HepG2 (cell line): Measurements from ENCODE around the gene AKAP8L. TPM values are rescaled to one million over a fixed set of nuclear protein-coding genes. Genes with fewer than 3 reads are reported as not detected.

Experiments
- ASH2L ChIP-seq: fragments of 300-600, 200-600 bp; sonication (generic); IDR thresholded peaks from 2 replicates; pipeline ENCODE4 v1.7.0; 2017; ENCODE audit warnings: low read depth, mild to moderate bottlenecking, moderate library complexity, mixed read lengths, low read length; ENCODE audit not compliant: insufficient read length
- CHD2 ChIP-seq: IDR thresholded peaks from 2 replicates; pipeline ENCODE4 v1.6.1; 2011; ENCODE audit warnings: low read depth, low read length, improper control_type of control experiment
- DNMT1 ChIP-seq: sonication (generic); formaldehyde crosslinking; IDR thresholded peaks from 2 replicates; pipeline ENCODE4 v1.5.1; 2020; ENCODE audit warnings: mild to moderate bottlenecking, missing genetic modification reagents
- FOXA1 ChIP-seq, 2 experiments: fragments of 450-650 bp in 1 of 2; sonication (generic) in 1 of 2; formaldehyde crosslinking in 1 of 2; IDR thresholded peaks; 2 replicates each; pipeline versions ENCODE4 v1.4.0 to v1.6.1; 2016 to 2020; ENCODE audit warnings: missing genetic modification reagents in 1 of 2
- FOXA3 ChIP-seq: IDR thresholded peaks from 2 replicates; pipeline ENCODE4 v1.6.1; 2016; ENCODE audit warnings: missing genetic modification reagents, missing compliant biosample characterization
- FOXC1 ChIP-seq: sonication (generic); formaldehyde crosslinking; IDR thresholded peaks from 2 replicates; pipeline ENCODE4 v1.8.0; 2022; ENCODE audit warnings: mild to moderate bottlenecking, missing genetic modification reagents, borderline replicate concordance
- FOXO1 ChIP-seq: sonication (generic); formaldehyde crosslinking; IDR thresholded peaks from 2 replicates; pipeline ENCODE4 v1.4.0; 2020; ENCODE audit warnings: missing genetic modification reagents
- GPN1 ChIP-seq: sonication (generic); formaldehyde crosslinking; IDR thresholded peaks from 2 replicates; pipeline ENCODE4 v1.5.1; 2020; ENCODE audit warnings: missing genetic modification reagents, borderline replicate concordance
- HMG20A ChIP-seq: IDR thresholded peaks from 2 replicates; pipeline ENCODE4 v1.6.1; 2016; ENCODE audit warnings: borderline replicate concordance
- PPARG ChIP-seq: conservative IDR thresholded peaks from 2 replicates; pipeline ENCODE4 v1.6.1; 2016; ENCODE audit warnings: missing biosample characterization, missing genetic modification reagents
- RORA ChIP-seq: sonication (generic); formaldehyde crosslinking; IDR thresholded peaks from 2 replicates; pipeline ENCODE4 v1.5.0; 2020; ENCODE audit warnings: mild to moderate bottlenecking, missing genetic modification reagents, moderate library complexity
- SP5 ChIP-seq: IDR thresholded peaks from 2 replicates; pipeline ENCODE4 v1.6.1; 2016; ENCODE audit warnings: low read depth, borderline replicate concordance
- SUZ12 ChIP-seq: fragments of 150-350 bp; IDR thresholded peaks from 2 replicates; pipeline ENCODE4 v1.6.1; 2014; ENCODE audit warnings: low read depth, low read length
- TCF12 ChIP-seq, 2 experiments: fragments of 450-650 bp in 1 of 2; sonication (generic) in 1 of 2; formaldehyde crosslinking in 1 of 2; IDR thresholded peaks; 2 replicates each; pipeline versions ENCODE4 v1.6.1 to v1.8.0; 2017 to 2022; ENCODE audit warnings: antibody characterized with exemption in 1 of 2, mild to moderate bottlenecking in 1 of 2, missing genetic modification reagents in 1 of 2, moderate library complexity in 1 of 2
- WIZ ChIP-seq: sonication (generic); formaldehyde crosslinking; IDR thresholded peaks from 2 replicates; pipeline ENCODE4 v1.5.1; 2020; ENCODE audit warnings: mild to moderate bottlenecking, missing genetic modification reagents
- ZBTB21 ChIP-seq: sonication (generic); formaldehyde crosslinking; IDR thresholded peaks from 2 replicates; pipeline ENCODE4 v1.4.0; 2020; ENCODE audit warnings: missing genetic modification reagents
- ZFP82 ChIP-seq: sonication (generic); formaldehyde crosslinking; IDR thresholded peaks from 2 replicates; pipeline ENCODE4 v1.5.1; 2020; ENCODE audit warnings: mild to moderate bottlenecking, missing genetic modification reagents, borderline replicate concordance
- ZNF569 ChIP-seq: sonication (generic); formaldehyde crosslinking; IDR thresholded peaks from 2 replicates; pipeline ENCODE4 v1.5.0; 2020; ENCODE audit warnings: mild to moderate bottlenecking, missing genetic modification reagents, moderate library complexity, borderline replicate concordance
- ZNF737 ChIP-seq: sonication (generic); formaldehyde crosslinking; IDR thresholded peaks from 2 replicates; pipeline ENCODE4 v1.5.0; 2020; ENCODE audit warnings: missing genetic modification reagents, mild to moderate bottlenecking, borderline replicate concordance
- ZNF83 ChIP-seq: sonication (generic); formaldehyde crosslinking; IDR thresholded peaks from 2 replicates; pipeline ENCODE4 v1.4.0; 2020; ENCODE audit warnings: missing genetic modification reagents, mild to moderate bottlenecking, borderline replicate concordance
- polyA plus RNA-seq, 8 experiments: library from polyadenylated mRNA; depleted of rRNA in 3 of 8; stranded (reverse) in 7 of 8; unstranded in 1 of 8; fragments of >200 nt; fragmentation: Illumina TruSeq in 4 of 8; extraction: Trizol in 4 of 8; gene quantifications; 2 replicates each; pipeline versions ENCODE4 v1.2.1 to v1.2.3, GENCODE V29; 2011 to 2016; ENCODE audit warnings: low read depth in 4 of 8, missing spikeins in 1 of 8, mixed read lengths in 1 of 8; ENCODE audit not compliant: insufficient read depth in 1 of 8
- total RNA-seq, 5 experiments: library from RNA; depleted of rRNA; stranded (reverse); fragments of >200 nt; fragmentation: Illumina TruSeq; extraction: Trizol; gene quantifications; 2 replicates each; pipeline ENCODE4 v1.2.3, GENCODE V29; 2016; ENCODE audit warnings: low read depth in 1 of 5
- TF ChIP-seq, protein P1 (sequence below): sonication (generic); formaldehyde crosslinking; IDR thresholded peaks from 2 replicates; pipeline ENCODE4 v1.9.0; 2021; ENCODE audit warnings: missing genetic modification reagents, borderline replicate concordance
- TF ChIP-seq, protein P2 (sequence below): IDR thresholded peaks from 2 replicates; pipeline ENCODE4 v1.6.1; 2018; ENCODE audit warnings: missing genetic modification reagents, mild to moderate bottlenecking, missing compliant biosample characterization
- TF ChIP-seq, protein P3 (sequence below): IDR thresholded peaks from 2 replicates; pipeline ENCODE4 v1.6.1; 2016; ENCODE audit warnings: missing compliant biosample characterization, missing genetic modification reagents, borderline replicate concordance
- TF ChIP-seq, protein P4 (sequence below): IDR thresholded peaks from 2 replicates; pipeline ENCODE4 v1.6.1; 2016; ENCODE audit warnings: mild to moderate bottlenecking, missing biosample characterization, missing genetic modification reagents

Gene AKAP8L
- total and polyA plus RNA-seq, 2 of the 13 experiments (the other 11 are each of a cell fraction or from before 2014, with no cell fraction given), result 48.2 to 49.6 TPM

DNA sequence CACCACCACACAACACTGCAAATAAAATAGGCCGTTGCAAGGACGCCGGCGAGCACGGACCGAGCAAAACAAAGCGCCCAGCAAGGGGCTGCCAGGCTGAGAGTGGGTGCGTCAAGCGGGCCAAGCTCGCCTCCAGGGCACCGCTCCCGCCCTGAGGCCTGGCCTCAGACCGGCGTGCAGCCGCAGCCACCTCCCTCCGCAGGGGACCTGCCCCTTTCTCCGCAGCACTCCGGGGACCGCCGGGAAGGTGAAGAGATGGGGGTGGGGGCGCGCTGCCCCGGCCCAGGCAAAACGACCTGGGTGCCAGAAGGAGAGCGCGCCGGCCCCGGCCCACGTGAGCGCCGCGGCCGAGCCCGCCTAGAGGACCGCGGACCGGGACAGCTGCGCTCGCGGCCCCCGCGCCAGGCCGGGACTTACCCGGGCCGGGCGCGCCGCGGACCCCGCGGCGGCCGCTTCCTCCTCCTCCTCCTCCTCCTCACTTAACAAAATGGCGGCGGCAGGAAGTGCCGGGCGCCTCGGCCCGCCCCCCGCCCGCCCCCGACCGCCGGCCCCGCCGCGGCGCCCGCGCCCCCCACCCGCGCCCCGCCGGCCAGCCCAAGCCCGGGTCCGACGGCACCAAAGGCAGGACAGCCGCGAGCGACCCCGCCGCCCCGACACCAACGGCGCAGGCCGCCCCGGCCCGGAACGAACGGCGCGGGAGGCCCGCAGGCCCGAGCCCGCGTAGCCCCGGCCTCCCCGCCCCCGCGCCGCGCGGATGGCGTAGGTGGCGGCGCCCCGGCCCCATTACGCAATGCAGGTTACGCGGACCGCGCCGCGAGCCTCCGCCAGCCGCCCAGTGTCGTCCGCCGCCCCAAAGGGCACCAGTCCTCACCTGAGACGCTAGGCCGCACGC lies 87.1 kb downstream of the AKAP8L start (continued):
- TF ChIP-seq, protein P1, sequence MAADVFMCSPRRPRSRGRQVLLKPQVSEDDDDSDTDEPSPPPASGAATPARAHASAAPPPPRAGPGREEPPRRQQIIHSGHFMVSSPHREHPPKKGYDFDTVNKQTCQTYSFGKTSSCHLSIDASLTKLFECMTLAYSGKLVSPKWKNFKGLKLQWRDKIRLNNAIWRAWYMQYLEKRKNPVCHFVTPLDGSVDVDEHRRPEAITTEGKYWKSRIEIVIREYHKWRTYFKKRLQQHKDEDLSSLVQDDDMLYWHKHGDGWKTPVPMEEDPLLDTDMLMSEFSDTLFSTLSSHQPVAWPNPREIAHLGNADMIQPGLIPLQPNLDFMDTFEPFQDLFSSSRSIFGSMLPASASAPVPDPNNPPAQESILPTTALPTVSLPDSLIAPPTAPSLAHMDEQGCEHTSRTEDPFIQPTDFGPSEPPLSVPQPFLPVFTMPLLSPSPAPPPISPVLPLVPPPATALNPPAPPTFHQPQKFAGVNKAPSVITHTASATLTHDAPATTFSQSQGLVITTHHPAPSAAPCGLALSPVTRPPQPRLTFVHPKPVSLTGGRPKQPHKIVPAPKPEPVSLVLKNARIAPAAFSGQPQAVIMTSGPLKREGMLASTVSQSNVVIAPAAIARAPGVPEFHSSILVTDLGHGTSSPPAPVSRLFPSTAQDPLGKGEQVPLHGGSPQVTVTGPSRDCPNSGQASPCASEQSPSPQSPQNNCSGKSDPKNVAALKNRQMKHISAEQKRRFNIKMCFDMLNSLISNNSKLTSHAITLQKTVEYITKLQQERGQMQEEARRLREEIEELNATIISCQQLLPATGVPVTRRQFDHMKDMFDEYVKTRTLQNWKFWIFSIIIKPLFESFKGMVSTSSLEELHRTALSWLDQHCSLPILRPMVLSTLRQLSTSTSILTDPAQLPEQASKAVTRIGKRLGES (CRISPR knock-in tag), result no peak
- TF ChIP-seq FOXA3 (CRISPR knock-in tag) (no peak), RORA (CRISPR knock-in tag) (no peak), CHD2 (no peak), ZNF737 (no peak), TCF12 (IDR thresholded peaks at IDR 0.05) (no peak), TCF12 (CRISPR knock-in tag; IDR thresholded peaks at IDR 0.05) (no peak), FOXC1 (CRISPR knock-in tag) (no peak), ZFP82 (CRISPR knock-in tag) (peak; percentile 42; the same call in 1 of the 2 replicates), SP5 (CRISPR knock-in tag) (no peak), ZBTB21 (CRISPR knock-in tag) (no peak), SUZ12 (no peak), FOXO1 (CRISPR knock-in tag) (0 out of 2 replicates have a peak, but pooled peaks have one; percentile 23), GPN1 (no peak), PPARG (CRISPR knock-in tag) (no peak), HMG20A (CRISPR knock-in tag) (no peak), ZNF569 (no peak), FOXA1 (IDR thresholded peaks at IDR 0.05) (no peak), FOXA1 (CRISPR knock-in tag; IDR thresholded peaks at IDR 0.05) (no peak), WIZ (no peak), ZNF83 (CRISPR knock-in tag) (no peak), ASH2L (peak; percentile 43), DNMT1 (CRISPR knock-in tag) (no peak)
- TF ChIP-seq, protein P2, sequence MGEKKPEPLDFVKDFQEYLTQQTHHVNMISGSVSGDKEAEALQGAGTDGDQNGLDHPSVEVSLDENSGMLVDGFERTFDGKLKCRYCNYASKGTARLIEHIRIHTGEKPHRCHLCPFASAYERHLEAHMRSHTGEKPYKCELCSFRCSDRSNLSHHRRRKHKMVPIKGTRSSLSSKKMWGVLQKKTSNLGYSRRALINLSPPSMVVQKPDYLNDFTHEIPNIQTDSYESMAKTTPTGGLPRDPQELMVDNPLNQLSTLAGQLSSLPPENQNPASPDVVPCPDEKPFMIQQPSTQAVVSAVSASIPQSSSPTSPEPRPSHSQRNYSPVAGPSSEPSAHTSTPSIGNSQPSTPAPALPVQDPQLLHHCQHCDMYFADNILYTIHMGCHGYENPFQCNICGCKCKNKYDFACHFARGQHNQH, result no peak
- TF ChIP-seq, protein P3, sequence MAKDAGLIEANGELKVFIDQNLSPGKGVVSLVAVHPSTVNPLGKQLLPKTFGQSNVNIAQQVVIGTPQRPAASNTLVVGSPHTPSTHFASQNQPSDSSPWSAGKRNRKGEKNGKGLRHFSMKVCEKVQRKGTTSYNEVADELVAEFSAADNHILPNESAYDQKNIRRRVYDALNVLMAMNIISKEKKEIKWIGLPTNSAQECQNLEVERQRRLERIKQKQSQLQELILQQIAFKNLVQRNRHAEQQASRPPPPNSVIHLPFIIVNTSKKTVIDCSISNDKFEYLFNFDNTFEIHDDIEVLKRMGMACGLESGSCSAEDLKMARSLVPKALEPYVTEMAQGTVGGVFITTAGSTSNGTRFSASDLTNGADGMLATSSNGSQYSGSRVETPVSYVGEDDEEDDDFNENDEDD (CRISPR knock-in tag), result no peak
- TF ChIP-seq, protein P4, sequence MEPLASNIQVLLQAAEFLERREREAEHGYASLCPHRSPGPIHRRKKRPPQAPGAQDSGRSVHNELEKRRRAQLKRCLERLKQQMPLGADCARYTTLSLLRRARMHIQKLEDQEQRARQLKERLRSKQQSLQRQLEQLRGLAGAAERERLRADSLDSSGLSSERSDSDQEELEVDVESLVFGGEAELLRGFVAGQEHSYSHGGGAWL (CRISPR knock-in tag), result no peak; the same call in 1 of the 2 replicates
